ENCODE data around the gene RACK1.

DNA sequence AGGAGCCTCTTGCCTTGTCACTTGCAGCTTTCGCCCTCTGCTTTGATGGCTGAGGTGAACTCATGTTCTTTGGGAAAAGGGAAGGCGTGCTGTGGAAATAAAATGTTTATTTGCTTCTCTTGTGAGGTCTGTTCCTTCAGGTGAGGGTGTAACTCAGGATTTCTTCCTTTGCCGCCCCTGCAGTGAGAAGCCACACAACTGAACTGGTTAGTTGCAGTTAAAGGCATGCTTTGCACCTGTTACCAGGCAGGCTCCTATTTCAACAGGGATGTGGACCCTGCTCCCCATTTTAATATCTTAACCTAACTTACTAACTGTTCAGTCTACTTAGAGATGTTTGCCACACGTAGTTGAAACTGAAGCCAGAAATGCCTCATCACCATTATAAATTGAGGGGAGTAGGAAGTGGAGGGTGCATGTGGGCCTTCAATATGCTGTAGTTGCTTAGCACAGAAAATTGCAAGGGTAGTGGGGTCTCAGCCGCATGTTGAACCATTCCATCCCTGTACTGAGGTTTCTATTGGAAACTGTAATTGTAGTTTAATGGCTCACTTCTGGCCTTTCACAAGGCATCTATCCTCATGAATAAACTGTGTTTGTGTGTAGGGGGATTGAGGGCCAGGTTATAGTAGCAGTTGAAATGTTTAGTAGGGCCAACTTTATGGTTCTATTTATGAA lies 7.9 kb downstream of the RACK1 start:
- TF ChIP-seq ELF4 (IDR thresholded peaks at IDR 0.05), result no peak; the same call in 1 of the 2 replicates
- TF ChIP-seq SP1 (IDR thresholded peaks at IDR 0.05), result no peak
- no peak for TF ChIP-seq FOXM1 (IDR thresholded peaks at IDR 0.05; ENCODE audit: borderline replicate concordance)
- no peak for TF ChIP-seq TARDBP (IDR thresholded peaks at IDR 0.05)
- no peak for TF ChIP-seq ARNT (IDR thresholded peaks at IDR 0.05)
- no peak for TF ChIP-seq BHLHE40 (IDR thresholded peaks at IDR 0.05; ENCODE audit: borderline replicate concordance)
